K562 (cell line): ENCODE data around the gene CERS4. TPM values are rescaled to one million over a fixed set of nuclear protein-coding genes. Genes with fewer than 3 reads are reported as not detected.

Experiments used
- ATAC-seq: fragments of 200-7000 bp; cut with Tn5 transposase; 3 replicates; pipeline ENCODE4 v1.9.1; 2020; ENCODE audit warnings: moderate library complexity
- BruUV-seq: library from RNA; stranded (reverse); fragments of 400-500 nt; replicated peaks from 2 replicates; lab custom pipeline; 2021; lab: Mats Ljungman, UMichigan
- CTCF ChIA-PET: fragments of 300-600 bp; formaldehyde crosslinking; extraction: SDS; loops from one replicate; lab custom pipeline; 2021; ENCODE audit warnings: low intra/inter-chr PET ratio; lab: Yijun Ruan, JAX
- POLR2A ChIA-PET: fragments of 300-600, 350-650 bp; sonication (Branson Sonifier 250); formaldehyde crosslinking; extraction: SDS; loops from one replicate; lab custom pipeline; 2021; ENCODE audit warnings: antibody characterized with exemption, inconsistent platforms; lab: Yijun Ruan, JAX
- DNase-seq, 4 experiments: peaks; one replicate each; pipeline versions ENCODE4 v3.0.0 to v3.0.0-alpha.2; 2011 to 2018; ENCODE audit warnings: low spot score in 3 of 4, mixed read lengths in 3 of 4; ENCODE audit errors: extremely low read depth in 1 of 4
- FAIRE-seq: peaks from 2 replicates; lab custom pipeline; 2011; peaks lifted over from hg19 to GRCh38; lab: Jason Lieb, UNC
- H2AFZ ChIP-seq: 2 replicates; pipeline ENCODE4 v1.6.0; 2011; ENCODE audit warnings: low read depth, low read length, control low read depth, inconsistent platforms
- H3K27ac ChIP-seq: fragments of 200-600 bp; 3 replicates; pipeline ENCODE4 v1.8.0; 2011; ENCODE audit warnings: low read depth, mild to moderate bottlenecking, control low read depth, inconsistent platforms, low read length, moderate library complexity, mixed read lengths; ENCODE audit errors: extremely low read depth
- H3K27me3 ChIP-seq, 2 experiments: fragments of 300-600 bp in 1 of 2; 2 replicates in 1 of 2; 3 replicates in 1 of 2; pipeline versions ENCODE4 v1.6.0 to v1.8.0; 2011; ENCODE audit warnings: inconsistent platforms in 2 of 2, low read length in 2 of 2, mild to moderate bottlenecking in 1 of 2, mixed read lengths in 1 of 2, moderate library complexity in 1 of 2; ENCODE audit not compliant: control insufficient read depth in 2 of 2, insufficient read depth in 2 of 2
- H3K36me3 ChIP-seq: fragments of 300-600 bp; 3 replicates; pipeline ENCODE4 v1.8.0; 2011; ENCODE audit warnings: mild to moderate bottlenecking, low read length, inconsistent platforms; ENCODE audit not compliant: control insufficient read depth, insufficient read depth
- H3K4me1 ChIP-seq, 2 experiments: fragments of 200-600 bp in 1 of 2; replicated peaks in 1 of 2; 2 replicates in 1 of 2; 3 replicates in 1 of 2; pipeline versions ENCODE4 v1.5.1 to v1.8.0; 2011; ENCODE audit warnings: inconsistent platforms in 2 of 2, low read length in 2 of 2, mild to moderate bottlenecking in 1 of 2, mixed read lengths in 1 of 2, moderate library complexity in 1 of 2; ENCODE audit not compliant: control insufficient read depth in 2 of 2, insufficient read depth in 2 of 2
- H3K4me2 ChIP-seq: 2 replicates; pipeline ENCODE4 v1.6.1; 2011; ENCODE audit warnings: low read length, control low read depth, inconsistent platforms, mixed read lengths; ENCODE audit not compliant: insufficient read depth
- H3K4me3 ChIP-seq: fragments of 200-600 bp; sonication (generic), shearing (Covaris generic); 2 replicates; pipeline ENCODE4 v1.5.1; 2016; ENCODE audit warnings: control low read depth, inconsistent platforms
- H3K79me2 ChIP-seq: fragments of 200-600 bp; 3 replicates; pipeline ENCODE4 v1.8.0; 2011; ENCODE audit warnings: low read length, inconsistent platforms; ENCODE audit not compliant: control insufficient read depth, insufficient read depth
- H3K9ac ChIP-seq, 2 experiments: 2 replicates each; pipeline versions ENCODE4 v1.6.0 to v1.6.1; 2011; ENCODE audit warnings: low read depth in 2 of 2, low read length in 2 of 2, control low read depth in 1 of 2, inconsistent platforms in 1 of 2, mild to moderate bottlenecking in 1 of 2, mixed read lengths in 1 of 2; ENCODE audit not compliant: insufficient read depth in 1 of 2
- H3K9me1 ChIP-seq: one replicate; pipeline ENCODE4 v1.6.0; 2011; ENCODE audit warnings: inconsistent platforms, mild to moderate bottlenecking, low read length, moderate library complexity; ENCODE audit not compliant: control insufficient read depth, insufficient read depth
- H3K9me3 ChIP-seq: replicated peaks from 2 replicates; pipeline ENCODE4 v1.5.1; 2011; ENCODE audit warnings: low read depth, low read length, inconsistent platforms; ENCODE audit not compliant: control insufficient read depth, insufficient read depth
- H4K20me1 ChIP-seq: replicated peaks from 2 replicates; pipeline ENCODE4 v1.6.1; 2011; ENCODE audit warnings: low read length, inconsistent platforms, mixed read lengths; ENCODE audit not compliant: control insufficient read depth, insufficient read depth
- HMBOX1 ChIP-seq: sonication (generic); IDR thresholded peaks from 2 replicates; pipeline ENCODE4 v1.6.1; 2016
- SIN3A ChIP-seq, 2 experiments: fragments of 150-350 bp in 1 of 2; IDR thresholded peaks; 2 replicates each; pipeline ENCODE4 v1.6.1; 2011 to 2016; ENCODE audit warnings: borderline replicate concordance in 2 of 2, low read depth in 2 of 2, low read length in 2 of 2, mild to moderate bottlenecking in 2 of 2, moderate library complexity in 2 of 2; ENCODE audit not compliant: control insufficient read depth in 1 of 2
- SRSF3 ChIP-seq: fragments of 200-400 bp; formaldehyde crosslinking; IDR thresholded peaks from 2 replicates; pipeline ENCODE4 v1.6.1; 2016; ENCODE audit warnings: mild to moderate bottlenecking, low read length, moderate library complexity; ENCODE audit not compliant: insufficient read depth
- ZNF146 ChIP-seq: IDR thresholded peaks from one replicate; pipeline ENCODE4 v1.6.1; 2018; ENCODE audit warnings: missing compliant biosample characterization; ENCODE audit not compliant: unreplicated experiment
- ZNF280B ChIP-seq: fragments of 250-450 bp; sonication (Bioruptor Pico); IDR thresholded peaks from 2 replicates; pipeline ENCODE4 v1.5.1; 2021; ENCODE audit warnings: mild to moderate bottlenecking
- ZNF436 ChIP-seq: fragments of 250-450, 450-650 bp; sonication (Bioruptor Pico); formaldehyde crosslinking; IDR thresholded peaks from 2 replicates; pipeline ENCODE4 v1.7.0; 2020; ENCODE audit warnings: mild to moderate bottlenecking
- WGBS: fragments of 100-300 bp; shearing (Covaris generic); methylation state at CpG from one replicate; pipeline ENCODE4 v1.1.6; 2016; ENCODE audit warnings: low coverage, mixed read lengths; ENCODE audit not compliant: insufficient coverage; ENCODE audit errors: missing lambda C conversion rate; 5-methylcytosine and 5-hydroxymethylcytosine counted together
- in situ Hi-C: fragments of 300-500 bp; cut with MboI; formaldehyde crosslinking; loops from 4 replicates; pipeline ENCODE4 v1.15.0; 2018; ENCODE audit warnings: inconsistent platforms, mixed read lengths
- intact Hi-C: fragments of 100-400 bp; cut with micrococcal nuclease; formaldehyde crosslinking; loops from 2 replicates; pipeline ENCODE4 v1.14.2; 2022
- polyA plus RNA-seq, 8 experiments: library from polyadenylated mRNA; depleted of rRNA in 4 of 8; stranded (reverse) in 5 of 8; unstranded in 3 of 8; fragments of >200 nt; fragmentation: Nextera tagmentation in 2 of 8; fragmentation: Illumina TruSeq in 1 of 8; extraction: Ambion mirVana in 2 of 8; extraction: Trizol in 1 of 8; gene quantifications; 2 replicates each; pipeline versions ENCODE4 v1.2.1 to v1.2.3, GENCODE V29; 2011 to 2014; ENCODE audit warnings: inconsistent platforms in 1 of 8, missing spikeins in 1 of 8
- total RNA-seq, 7 experiments: library from RNA; depleted of rRNA in 6 of 7; stranded (reverse); fragments of >200 nt in 6 of 7; fragmentation: Illumina TruSeq in 2 of 7; extraction: Trizol in 2 of 7; gene quantifications; 2 replicates each; pipeline versions ENCODE4 v1.2.1 to v1.2.3, GENCODE V29; 2011 to 2021; ENCODE audit warnings: low replicate concordance in 1 of 7
- TF ChIP-seq, protein P1 (sequence below), 2 experiments: fragments of 150-350 bp in 1 of 2; IDR thresholded peaks; 2 replicates each; pipeline ENCODE4 v1.6.1; 2012 to 2016; ENCODE audit warnings: low read depth in 2 of 2, low read length in 2 of 2, mild to moderate bottlenecking in 1 of 2, moderate library complexity in 1 of 2

CERS4 gene
- total and polyA plus RNA-seq, 9 of the 15 experiments (the other 6 are each of a cell fraction or from before 2014, with no cell fraction given), result 0.14 to 4.4 (median 2.9) TPM; not detected in 1

DNA sequence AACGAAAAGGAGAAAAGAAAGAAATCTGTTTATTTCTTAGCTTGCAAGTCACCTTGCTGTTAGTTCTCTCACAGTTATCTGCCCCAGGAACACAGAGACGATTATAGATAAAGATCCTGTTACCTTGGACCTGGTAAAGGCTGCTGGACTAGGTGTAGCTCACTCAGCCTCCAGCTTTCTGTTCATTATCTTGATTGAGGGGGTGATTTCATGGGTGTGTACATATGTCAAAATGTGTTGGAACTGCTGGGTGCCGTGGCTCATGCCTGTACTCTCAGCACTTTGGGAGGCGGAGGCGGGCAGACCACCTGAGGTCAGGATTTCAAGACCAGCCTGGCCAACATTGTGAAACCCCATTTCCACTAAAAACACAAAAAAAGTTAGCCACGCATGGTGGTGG lies 27.9 kb downstream of the CERS4 start:
- Histone ChIP-seq H2AFZ (no peak overlapping the region), H3K36me3 (no peaks in the 10 kb centered on the region), H3K4me1 (peaks cover 15 to 18% of the 10 kb centered on the region in 2 experiments), H3K4me3 (no peak overlapping the region), H3K4me2 (no peak overlapping the region), H3K9ac (no peak overlapping the region), H4K20me1 (no peaks in the 10 kb centered on the region), H3K27me3 (no peaks in the 10 kb centered on the region), H3K9me1 (no peaks in the 10 kb centered on the region), H3K79me2 (no peaks in the 10 kb centered on the region), H3K9me3 (peaks cover 6% of the 10 kb centered on the region), H3K27ac (no peak overlapping the region)
- intact Hi-C loops, result no loop called here
- BruUV-seq, result no TSS peak
- FAIRE-seq, result no peak
- no peak for DNase-seq
- WGBS, result 40% methylated on average over 3 of the region's 6 CpGs
- in situ Hi-C loops, result no loop called here
- ChIA-PET POLR2A (no interaction called here), CTCF (no interaction called here)
- TF ChIP-seq ZNF146 (CRISPR knock-in tag) (no peak), ZNF436 (CRISPR knock-in tag) (no peak), ZNF280B (CRISPR knock-in tag) (no peak), HMBOX1 (0 out of 2 replicates have a peak, but pooled peaks have one; percentile 17), SRSF3 (no peak), SIN3A (IDR thresholded peaks at IDR 0.05; ENCODE audit: borderline replicate concordance in 2 of 2, control insufficient read depth in 1 of 2, low read depth in 2 of 2, low read length in 2 of 2) (no peak)
- TF ChIP-seq, protein P1, sequence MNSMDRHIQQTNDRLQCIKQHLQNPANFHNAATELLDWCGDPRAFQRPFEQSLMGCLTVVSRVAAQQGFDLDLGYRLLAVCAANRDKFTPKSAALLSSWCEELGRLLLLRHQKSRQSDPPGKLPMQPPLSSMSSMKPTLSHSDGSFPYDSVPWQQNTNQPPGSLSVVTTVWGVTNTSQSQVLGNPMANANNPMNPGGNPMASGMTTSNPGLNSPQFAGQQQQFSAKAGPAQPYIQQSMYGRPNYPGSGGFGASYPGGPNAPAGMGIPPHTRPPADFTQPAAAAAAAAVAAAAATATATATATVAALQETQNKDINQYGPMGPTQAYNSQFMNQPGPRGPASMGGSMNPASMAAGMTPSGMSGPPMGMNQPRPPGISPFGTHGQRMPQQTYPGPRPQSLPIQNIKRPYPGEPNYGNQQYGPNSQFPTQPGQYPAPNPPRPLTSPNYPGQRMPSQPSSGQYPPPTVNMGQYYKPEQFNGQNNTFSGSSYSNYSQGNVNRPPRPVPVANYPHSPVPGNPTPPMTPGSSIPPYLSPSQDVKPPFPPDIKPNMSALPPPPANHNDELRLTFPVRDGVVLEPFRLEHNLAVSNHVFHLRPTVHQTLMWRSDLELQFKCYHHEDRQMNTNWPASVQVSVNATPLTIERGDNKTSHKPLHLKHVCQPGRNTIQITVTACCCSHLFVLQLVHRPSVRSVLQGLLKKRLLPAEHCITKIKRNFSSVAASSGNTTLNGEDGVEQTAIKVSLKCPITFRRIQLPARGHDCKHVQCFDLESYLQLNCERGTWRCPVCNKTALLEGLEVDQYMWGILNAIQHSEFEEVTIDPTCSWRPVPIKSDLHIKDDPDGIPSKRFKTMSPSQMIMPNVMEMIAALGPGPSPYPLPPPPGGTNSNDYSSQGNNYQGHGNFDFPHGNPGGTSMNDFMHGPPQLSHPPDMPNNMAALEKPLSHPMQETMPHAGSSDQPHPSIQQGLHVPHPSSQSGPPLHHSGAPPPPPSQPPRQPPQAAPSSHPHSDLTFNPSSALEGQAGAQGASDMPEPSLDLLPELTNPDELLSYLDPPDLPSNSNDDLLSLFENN (IDR thresholded peaks at IDR 0.05; ENCODE audit: low read depth in 2 of 2, low read length in 2 of 2), result no peak
- ATAC-seq, result no peak
